HuH-7 (cell line): Measurements from ENCODE around the gene FKBP1B.
"Not testable (repeated sequence)": the region's sequence is repeated elsewhere in the genome, so short reads cannot be mapped to it uniquely, and the experiment has no call there.

Source experiments
- DNase-seq: peaks from one replicate; pipeline ENCODE4 v3.0.0; 2011; ENCODE audit warnings: low spot score

The FKBP1B gene

DNA sequence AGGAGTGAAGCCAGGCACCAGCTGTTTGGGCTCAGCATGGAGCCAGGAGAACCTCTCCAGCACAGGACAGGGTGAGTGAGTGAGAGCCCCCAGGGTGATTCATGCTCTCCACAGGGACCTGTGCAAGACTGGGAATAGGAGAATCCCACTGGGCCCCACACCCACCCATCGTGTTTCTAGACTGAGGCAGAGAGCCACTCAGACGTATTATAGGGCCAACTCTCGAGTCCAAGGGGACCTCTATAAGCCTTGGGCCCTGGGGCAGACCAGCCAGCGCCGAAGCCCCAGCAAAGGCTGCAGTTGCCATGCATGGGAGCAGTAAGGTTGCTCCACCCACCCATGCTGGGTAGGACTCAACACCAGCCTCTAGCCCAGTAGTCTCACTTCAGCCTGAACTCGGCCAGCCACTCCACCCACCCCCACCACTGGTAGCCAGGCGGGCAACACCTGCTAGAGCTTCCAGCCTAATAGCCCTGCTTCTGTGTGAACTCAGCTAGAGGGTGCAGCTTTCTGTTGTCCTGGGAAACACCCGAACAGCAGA lies 54.6 kb downstream of the FKBP1B start:
- no peak for DNase-seq

DNA sequence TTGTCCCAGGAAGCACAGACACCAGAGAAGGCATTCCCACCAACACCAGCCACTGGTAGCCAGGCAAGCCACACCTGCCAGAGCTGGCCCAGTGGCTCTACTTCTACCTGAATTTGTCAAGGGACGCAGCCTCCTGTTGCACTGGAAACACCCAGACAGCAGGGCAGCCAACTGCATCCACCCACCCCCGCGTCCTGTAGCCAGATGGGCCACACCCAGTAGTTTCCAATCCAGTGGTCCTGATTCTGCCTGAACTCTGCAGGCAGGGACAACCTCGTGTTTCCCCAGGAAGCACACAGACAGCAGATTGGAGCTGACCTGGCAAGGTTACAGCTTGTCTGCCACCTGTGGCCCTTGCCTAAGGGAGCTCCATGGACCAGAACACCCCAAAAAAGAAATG lies 55.4 kb downstream of the FKBP1B start:
- DNase-seq: no peak

- DNase-seq: no peak
Measured at GRCh38 chr2:24105816-24106215, 56.3 kb downstream of the FKBP1B start.

DNA sequence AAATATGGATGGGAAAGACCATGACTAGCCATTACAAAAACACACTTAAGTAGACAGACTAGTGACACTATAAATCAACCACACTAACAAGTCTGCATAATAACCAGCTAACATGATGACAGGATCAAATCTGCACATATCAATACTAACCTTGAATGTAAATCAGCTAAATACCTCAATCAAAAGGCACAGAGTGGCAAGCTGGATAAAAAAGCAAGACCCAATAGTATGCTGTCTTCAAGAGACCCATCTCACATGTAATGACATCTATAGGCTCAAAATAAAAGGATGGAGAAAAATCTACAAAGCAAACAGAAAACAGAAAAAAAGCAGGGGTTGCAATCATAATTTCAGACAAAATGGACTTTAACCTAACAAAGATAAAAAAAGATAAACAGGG lies 57.2 kb downstream of the FKBP1B start:
- DNase-seq: no peak

DNA sequence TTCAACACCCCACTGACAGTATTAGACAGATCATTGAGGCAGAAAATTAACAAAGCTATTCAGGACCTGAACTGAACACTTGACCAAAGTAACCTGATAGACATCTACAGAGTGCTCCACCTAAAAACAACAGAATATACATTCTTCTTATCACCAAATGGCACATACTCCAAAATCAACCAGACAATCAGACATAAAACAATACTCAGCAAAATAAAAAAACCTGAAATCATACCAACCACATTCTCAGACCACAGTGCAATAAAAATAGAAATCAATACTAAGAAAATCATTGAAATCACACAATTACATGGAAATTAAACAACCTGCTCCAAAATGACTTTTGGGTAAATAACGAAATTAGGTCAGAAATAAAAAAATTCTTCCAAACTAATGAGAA lies 57.8 kb downstream of the FKBP1B start:
- no peak for DNase-seq

DNA sequence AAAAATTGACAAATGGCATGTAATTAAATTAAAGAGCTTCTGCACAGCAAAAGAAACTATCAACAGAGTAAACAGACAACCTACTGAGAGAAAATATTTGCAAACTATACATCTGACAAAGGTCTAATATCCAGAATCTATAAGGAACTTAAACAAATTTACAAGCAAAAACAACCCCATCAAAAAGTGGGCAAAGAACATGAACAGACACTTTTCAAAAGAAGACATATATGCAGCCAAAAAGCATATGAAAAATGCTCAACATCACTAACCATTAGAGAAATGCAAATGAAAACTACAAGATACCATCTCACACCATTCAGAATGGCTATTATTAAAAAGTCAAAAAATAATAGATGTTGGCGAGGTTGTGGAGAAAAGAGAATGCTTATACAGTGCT lies 59.9 kb downstream of the FKBP1B start:
- DNase-seq: not testable (repeated sequence)

DNA sequence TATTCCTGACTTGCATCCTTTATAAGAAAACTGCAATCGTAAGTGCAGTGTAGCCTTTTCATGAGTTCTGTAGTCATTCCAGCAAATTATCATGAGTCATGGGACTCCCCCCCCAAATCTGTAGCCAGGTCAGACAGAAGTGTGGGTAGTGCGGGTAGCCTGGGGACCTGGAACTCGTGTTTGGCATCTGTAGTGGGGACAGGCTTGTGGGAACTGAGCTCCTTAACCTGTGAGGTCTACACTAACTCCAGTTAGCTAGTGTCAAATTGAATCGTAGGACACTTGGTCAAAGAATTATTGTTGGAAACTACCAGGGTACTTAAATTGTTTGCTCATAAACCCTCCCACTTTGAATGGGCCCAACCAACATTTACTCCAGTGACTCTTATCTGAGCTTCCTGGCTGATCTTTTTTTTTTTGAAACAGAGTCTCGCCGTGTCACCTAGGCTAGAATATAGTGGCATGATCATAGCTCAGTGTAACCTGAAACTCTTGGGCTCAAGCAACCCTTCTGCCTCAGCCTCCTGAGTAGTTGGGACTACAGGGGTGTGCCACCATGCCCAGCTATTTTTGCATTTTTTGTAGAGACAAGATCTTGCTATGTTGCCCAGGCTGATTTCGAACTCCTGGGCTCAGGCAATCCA lies 61.2 kb downstream of the FKBP1B start:
- no peak for DNase-seq

- no peak for DNase-seq
Measured at GRCh38 chr2:24111407-24111901, 61.9 kb downstream of the FKBP1B start.
